GM19328 (cell line): ENCODE data around the gene CCR6.
"Not testable (repeated sequence)": the region's sequence is repeated elsewhere in the genome, so short reads cannot be mapped to it uniquely, and the experiment has no call there.

Source experiments
- ATAC-seq: cut with Tn5 transposase; IDR thresholded peaks from one replicate; pipeline ENCODE4 v1.9.1; 2021; ENCODE audit warnings: mild to moderate bottlenecking, moderate library complexity; ENCODE audit not compliant: unreplicated experiment

CCR6 gene

GRCh38 chr6:167165858-167166471 is 43.1 kb downstream of the CCR6 start:
- ATAC-seq = no peak

- not testable (repeated sequence) for ATAC-seq
These were observed 44.8 kb downstream of the CCR6 start for GRCh38 chr6:167167699-167168098.

DNA sequence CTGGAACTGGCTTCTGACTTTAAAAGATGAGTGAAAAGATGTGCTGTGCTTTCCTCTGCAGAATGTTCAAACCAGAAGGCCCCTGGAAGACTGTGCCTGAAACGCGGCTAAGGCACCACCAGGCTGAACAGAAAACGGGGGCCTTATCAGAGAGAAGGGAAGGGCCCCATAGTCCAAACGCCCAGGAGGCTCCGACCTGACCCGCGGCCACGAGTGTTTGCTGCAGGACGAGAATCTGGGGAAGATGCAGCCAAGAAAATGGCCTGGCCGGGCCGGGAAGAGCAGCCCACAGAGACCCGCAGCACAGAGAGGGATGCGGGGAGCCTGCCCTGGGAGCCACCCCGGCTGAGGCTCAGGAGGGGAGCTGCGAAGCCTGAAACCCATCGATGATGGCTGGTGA is 45.4 kb downstream of the CCR6 start:
- ATAC-seq = not testable (repeated sequence)

DNA sequence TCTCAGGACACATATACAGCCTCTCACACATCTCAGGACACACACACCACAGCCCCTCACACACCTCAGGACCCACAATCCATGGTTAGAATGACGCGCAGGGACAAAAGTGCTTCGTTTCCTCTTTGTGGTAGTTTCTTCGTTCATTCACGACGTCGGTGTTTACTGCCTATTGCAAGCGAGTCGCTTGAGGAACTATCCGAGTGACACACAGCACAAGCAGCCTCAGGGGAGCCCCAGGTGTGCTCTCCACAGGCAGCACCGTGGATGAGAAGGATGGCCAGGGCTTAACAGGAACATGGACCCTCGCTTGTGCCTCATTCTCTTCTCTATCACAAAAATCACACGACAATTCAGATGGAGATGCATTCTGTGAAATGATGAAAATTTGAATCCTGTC is 47.0 kb downstream of the CCR6 start:
- ATAC-seq = not testable (repeated sequence)

GRCh38 chr6:167171300-167171699 is 48.4 kb downstream of the CCR6 start:
- not testable (repeated sequence) for ATAC-seq

DNA sequence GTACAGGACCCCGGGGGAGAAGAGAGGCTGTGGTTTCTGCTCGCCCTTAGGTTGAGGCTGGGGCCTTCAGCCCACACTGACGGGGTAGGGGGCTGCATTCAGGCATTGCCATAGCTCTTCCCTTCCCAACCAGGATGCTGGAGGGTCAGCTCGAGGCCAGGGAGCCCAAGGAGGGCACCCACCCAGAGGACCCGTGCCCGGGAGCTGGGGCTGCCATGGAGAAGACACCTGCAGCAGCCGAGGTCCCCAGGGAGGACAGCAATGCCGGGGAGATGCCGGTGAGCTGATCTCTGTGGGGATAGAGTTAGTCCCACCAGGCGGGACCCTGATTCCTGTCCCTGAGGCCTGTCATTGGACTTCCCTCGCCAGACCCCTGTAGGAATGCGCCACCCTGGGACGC is 49.1 kb downstream of the CCR6 start:
- ATAC-seq = not testable (repeated sequence)

DNA sequence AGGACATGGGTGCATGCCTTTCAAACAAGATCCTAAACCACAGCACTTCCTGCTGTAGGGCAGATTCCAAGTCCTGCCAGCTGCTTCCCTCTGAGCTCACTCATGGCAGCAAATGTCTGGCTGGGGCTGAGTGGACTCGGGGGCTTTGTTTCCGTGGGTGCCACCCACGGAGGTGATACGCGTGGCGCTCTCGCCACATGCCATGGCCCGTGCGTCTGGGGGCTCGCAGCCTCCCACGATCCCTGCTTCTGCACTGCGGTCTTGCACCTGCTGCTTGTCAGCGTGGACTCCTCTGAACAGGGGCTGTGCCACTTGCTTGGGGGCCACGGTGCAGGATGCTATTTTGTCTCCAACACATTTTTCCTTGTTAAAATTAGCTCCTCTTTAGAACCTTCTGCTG is 54.4 kb downstream of the CCR6 start:
- ATAC-seq = not testable (repeated sequence)

DNA sequence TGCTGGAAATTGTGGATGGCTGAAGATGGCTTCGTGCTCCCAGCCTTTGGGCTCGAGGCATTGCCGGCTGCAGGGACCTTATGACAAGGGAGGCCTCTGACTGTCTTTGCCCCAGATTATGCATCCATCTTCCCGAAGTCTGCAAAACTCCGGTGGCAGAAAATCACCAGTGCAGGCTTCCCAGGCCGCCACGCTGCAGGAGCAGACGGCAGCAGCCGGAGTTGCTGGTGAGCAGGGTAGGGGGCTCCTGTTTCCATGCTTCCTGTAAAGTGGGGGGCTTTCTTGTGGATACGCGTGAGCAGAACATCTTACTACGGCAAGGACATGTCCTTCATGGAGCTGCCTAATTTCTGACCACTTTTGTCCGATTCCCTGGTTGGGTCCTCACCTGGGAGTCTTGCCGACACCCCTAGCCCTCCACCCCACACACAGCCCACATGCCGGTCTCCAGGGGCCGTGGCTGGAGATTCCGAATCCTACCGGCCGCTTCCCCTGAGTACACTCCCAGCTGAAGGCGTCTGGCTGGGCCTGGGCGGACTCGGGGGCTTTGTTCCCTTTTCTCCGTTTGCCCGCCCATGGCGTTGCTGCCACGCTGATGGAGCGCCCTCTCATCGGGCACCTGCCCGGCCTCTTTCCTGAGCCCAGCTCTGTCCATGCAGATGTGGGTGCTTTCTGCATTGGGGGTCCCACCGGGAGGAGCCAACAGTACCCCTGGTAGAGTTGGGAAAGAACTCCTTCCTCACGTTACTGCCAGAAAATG is 56.2 kb downstream of the CCR6 start:
- ATAC-seq = not testable (repeated sequence)

GRCh38 chr6:167180086-167180485 is 57.2 kb downstream of the CCR6 start:
- ATAC-seq = not testable (repeated sequence)

- ATAC-seq = not testable (repeated sequence)
These were observed 58.5 kb downstream of the CCR6 start for GRCh38 chr6:167181351-167181750.

DNA sequence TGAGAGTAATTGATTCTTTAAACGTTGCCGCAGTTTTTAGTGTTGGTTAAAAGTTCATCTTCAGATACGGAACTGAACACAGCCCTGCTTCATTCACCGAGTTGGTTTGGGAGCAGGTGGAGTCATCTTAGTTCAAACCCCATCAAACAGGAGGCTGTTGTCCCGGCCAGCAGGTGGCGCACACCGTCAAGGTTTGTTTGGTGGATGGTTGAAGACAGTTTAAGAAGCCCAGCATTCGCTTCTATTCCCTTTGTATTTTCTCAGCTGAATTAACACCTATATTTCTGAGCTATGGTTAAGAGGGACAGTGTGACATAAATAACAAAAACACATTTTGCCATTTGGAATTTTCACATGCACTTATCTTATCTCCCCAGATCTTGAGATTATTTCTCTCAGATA is 60.0 kb downstream of the CCR6 start:
- ATAC-seq = not testable (repeated sequence)

- ATAC-seq = not testable (repeated sequence)
These were observed 62.2 kb downstream of the CCR6 start for GRCh38 chr6:167185101-167185500.

GRCh38 chr6:167187275-167187674 is 64.4 kb downstream of the CCR6 start:
- ATAC-seq = not testable (repeated sequence)
